Parathyroid adenoma (tissue), 2 donors: ENCODE measurements around the gene WDR27.

ENCODE experiments used
- H2AFZ ChIP-seq: fragments of 300-600 bp; sonication (generic); one replicate; pipeline ENCODE4 v1.7.0; 2017; ENCODE audit warnings: antibody characterized with exemption, mild to moderate bottlenecking
- H3K27ac ChIP-seq: fragments of 300-600 bp; sonication (generic); one replicate; pipeline ENCODE4 v1.7.0; 2017
- H3K27me3 ChIP-seq: fragments of 300-600 bp; sonication (generic); one replicate; pipeline ENCODE4 v1.7.0; 2017; ENCODE audit warnings: low read length; ENCODE audit not compliant: control insufficient read depth, insufficient read depth
- H3K36me3 ChIP-seq: fragments of 300-600 bp; sonication (generic); one replicate; pipeline ENCODE4 v1.7.0; 2017; ENCODE audit warnings: low read length; ENCODE audit not compliant: control insufficient read depth, insufficient read depth
- H3K4me1 ChIP-seq: fragments of 300-600 bp; sonication (generic); one replicate; pipeline ENCODE4 v1.7.0; 2017; ENCODE audit warnings: control low read depth
- H3K4me2 ChIP-seq: fragments of 300-600 bp; sonication (generic); one replicate; pipeline ENCODE4 v1.7.0; 2017; ENCODE audit warnings: low read length
- H3K4me3 ChIP-seq: fragments of 300-600 bp; sonication (generic); one replicate; pipeline ENCODE4 v1.7.0; 2017; ENCODE audit warnings: low read depth, low read length
- H3K79me2 ChIP-seq: fragments of 300-600 bp; sonication (generic); one replicate; pipeline ENCODE4 v1.7.0; 2017; ENCODE audit warnings: control low read depth
- H3K9ac ChIP-seq: fragments of 300-600 bp; sonication (generic); one replicate; pipeline ENCODE4 v1.7.0; 2017; ENCODE audit warnings: mild to moderate bottlenecking
- H3K9me3 ChIP-seq: fragments of 300-600 bp; sonication (generic); one replicate; pipeline ENCODE4 v1.7.0; 2017; ENCODE audit warnings: low read length; ENCODE audit not compliant: control insufficient read depth
- TF ChIP-seq, protein P1 (sequence below): fragments of 300-600 bp; sonication (generic); IDR thresholded peaks from one replicate; pipeline ENCODE4 v1.7.0; 2017; ENCODE audit warnings: antibody characterized with exemption, mild to moderate bottlenecking
- donor health status: primary hyperparathyroidism.

The WDR27 gene

DNA sequence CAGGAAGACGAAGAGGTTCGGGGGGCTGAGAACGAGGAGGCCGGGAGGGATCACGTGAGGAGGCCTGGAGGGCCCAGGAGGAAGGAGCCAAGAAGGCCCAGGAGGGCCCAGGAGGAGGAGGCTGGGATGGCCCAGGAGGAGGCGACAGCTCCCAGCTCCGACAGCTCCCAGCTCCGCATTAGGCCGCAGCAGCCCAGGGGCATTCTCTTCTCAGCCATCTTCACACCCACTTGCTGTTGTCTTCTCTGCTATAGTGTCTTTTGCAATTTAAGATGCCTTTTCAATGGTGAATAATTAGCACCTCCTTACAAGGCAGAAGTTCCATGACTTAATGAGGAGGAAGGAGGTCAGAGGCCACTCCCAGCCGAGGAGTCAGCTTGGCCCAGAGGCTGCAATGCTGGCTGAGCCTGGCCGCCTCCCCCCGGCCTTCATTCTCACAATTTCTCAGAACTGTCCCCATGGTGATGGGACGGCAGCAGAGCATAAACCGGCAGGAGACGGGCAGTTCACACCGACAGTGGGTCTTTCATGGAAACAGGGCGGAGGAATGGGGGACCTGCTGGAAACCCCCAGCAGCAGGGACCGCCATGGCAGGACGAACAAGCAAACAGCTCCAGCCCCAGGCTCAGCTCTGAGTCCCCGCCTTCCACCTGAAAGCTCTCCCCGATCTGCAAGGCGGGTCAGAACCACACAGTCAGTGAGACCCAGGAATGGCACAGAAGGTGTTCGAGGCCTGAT lies 45.1 kb downstream of the WDR27 start:
- H3K36me3 ChIP-seq: no peaks in the 10 kb centered on the region
- TF ChIP-seq, protein P1, sequence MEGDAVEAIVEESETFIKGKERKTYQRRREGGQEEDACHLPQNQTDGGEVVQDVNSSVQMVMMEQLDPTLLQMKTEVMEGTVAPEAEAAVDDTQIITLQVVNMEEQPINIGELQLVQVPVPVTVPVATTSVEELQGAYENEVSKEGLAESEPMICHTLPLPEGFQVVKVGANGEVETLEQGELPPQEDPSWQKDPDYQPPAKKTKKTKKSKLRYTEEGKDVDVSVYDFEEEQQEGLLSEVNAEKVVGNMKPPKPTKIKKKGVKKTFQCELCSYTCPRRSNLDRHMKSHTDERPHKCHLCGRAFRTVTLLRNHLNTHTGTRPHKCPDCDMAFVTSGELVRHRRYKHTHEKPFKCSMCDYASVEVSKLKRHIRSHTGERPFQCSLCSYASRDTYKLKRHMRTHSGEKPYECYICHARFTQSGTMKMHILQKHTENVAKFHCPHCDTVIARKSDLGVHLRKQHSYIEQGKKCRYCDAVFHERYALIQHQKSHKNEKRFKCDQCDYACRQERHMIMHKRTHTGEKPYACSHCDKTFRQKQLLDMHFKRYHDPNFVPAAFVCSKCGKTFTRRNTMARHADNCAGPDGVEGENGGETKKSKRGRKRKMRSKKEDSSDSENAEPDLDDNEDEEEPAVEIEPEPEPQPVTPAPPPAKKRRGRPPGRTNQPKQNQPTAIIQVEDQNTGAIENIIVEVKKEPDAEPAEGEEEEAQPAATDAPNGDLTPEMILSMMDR: no peak
- H3K4me1 ChIP-seq: no peaks in the 10 kb centered on the region
- no peak overlapping the region for H3K4me2 ChIP-seq
- H3K4me3 ChIP-seq: no peak overlapping the region
- no peak overlapping the region for H2AFZ ChIP-seq
- no peaks in the 10 kb centered on the region for H3K9me3 ChIP-seq
- no peak overlapping the region for H3K27ac ChIP-seq
- H3K9ac ChIP-seq: no peak overlapping the region
- no peaks in the 10 kb centered on the region for H3K27me3 ChIP-seq
- no peaks in the 10 kb centered on the region for H3K79me2 ChIP-seq

DNA sequence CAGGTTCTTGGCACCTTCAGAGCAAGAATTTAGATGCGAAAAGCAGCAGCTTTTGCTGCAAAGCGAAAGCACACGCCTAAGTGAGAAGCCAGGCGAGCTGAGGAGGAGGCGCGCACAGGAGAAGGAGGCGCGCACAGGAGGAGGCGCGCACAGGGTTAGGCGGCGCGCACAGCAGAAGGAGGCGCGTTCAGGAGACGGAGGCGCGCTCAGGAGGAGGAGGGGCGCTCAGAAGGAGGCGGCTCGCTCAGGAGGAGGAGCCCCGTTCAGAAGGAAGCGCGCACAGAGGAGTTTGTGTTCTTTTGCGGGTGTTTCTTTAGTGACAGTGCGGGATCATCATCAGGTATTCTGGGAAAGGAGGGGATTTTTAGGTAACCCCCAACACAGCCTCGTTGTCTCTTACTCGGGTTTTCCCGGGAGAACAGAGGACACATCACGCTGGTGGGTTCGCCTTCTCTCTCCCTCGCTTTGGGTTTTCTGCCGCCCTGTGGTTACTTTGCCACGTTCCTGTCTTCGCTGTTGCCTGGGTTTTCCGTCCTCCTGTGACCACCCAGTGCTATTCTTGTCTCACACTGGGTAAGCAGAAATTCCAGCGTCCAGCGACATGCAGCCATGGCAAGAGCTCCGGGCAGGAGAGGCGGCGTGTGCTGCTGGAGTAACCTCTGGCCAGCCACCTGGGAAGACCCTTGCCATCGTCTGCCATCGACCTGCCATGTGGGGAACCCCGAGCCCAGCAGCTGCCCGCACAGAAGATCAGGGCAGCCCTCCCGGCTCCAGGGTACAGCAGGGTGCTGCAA lies 47.0 kb downstream of the WDR27 start:
- Histone ChIP-seq H3K79me2 (no peaks in the 10 kb centered on the region), H3K4me3 (peak overlapping the region; percentile 35), H3K4me1 (no peaks in the 10 kb centered on the region), H3K9me3 (no peaks in the 10 kb centered on the region), H3K9ac (no peak overlapping the region), H3K36me3 (no peaks in the 10 kb centered on the region), H2AFZ (no peak overlapping the region), H3K27ac (no peak overlapping the region), H3K27me3 (no peaks in the 10 kb centered on the region), H3K4me2 (peak overlapping the region; percentile 71)
- TF ChIP-seq, protein P1: no peak

DNA sequence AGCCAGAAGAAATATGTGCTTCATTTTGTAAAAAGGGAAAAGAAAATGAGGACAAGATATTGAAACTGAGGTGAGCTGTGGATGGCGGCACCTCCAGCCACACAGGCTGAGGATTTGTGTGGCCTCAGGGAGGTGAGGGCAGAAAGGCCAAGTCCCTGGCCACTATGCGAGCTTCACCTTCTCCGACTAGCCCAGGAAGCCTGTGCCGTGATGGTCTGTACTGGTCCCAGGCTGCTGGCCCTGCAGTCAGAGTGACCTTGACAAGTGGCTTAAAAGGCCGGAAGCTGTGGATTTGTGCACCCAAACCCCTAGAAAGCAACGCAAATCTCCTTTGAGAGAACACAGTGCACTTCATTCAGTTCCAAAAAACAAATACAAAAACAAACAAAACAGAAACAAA lies 48.1 kb downstream of the WDR27 start:
- Histone ChIP-seq H3K27ac (no peak overlapping the region), H3K4me2 (no peak overlapping the region)

DNA sequence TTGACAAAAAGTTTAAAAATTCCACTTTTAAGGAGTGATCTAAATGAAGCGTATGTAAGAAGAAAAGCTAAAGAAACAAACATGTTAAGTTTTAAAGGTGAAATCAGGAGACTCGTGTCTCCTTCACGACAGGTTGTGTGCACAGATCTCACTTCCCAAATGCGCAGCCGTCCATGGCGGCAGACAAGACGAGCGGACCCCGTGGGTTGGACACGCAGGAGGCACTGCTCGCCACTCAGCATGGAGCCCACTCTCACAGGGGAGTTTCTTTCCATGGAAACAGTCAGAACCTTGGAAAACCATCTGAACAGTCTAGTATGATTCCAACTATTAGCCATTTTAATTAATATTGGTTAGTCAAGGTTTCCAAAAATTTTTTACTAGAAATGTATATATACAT lies 48.9 kb downstream of the WDR27 start:
- no peaks in the 10 kb centered on the region for H3K36me3 ChIP-seq
- no peaks in the 10 kb centered on the region for H3K79me2 ChIP-seq
- no peaks in the 10 kb centered on the region for H3K27me3 ChIP-seq
- H3K4me1 ChIP-seq: no peaks in the 10 kb centered on the region
- H3K9ac ChIP-seq: no peak overlapping the region
- no peak overlapping the region for H3K4me3 ChIP-seq
- H3K4me2 ChIP-seq: no peak overlapping the region
- H2AFZ ChIP-seq: no peak overlapping the region
- no peaks in the 10 kb centered on the region for H3K9me3 ChIP-seq
- TF ChIP-seq, protein P1: no peak
- H3K27ac ChIP-seq: no peak overlapping the region

More for the DNA sequence above, 48.1 kb downstream of the WDR27 start:
- Histone ChIP-seq H3K36me3 (no peaks in the 10 kb centered on the region), H3K79me2 (no peaks in the 10 kb centered on the region), H2AFZ (no peak overlapping the region), H3K9me3 (no peaks in the 10 kb centered on the region), H3K9ac (no peak overlapping the region), H3K4me3 (no peak overlapping the region), H3K27me3 (no peaks in the 10 kb centered on the region), H3K4me1 (no peaks in the 10 kb centered on the region)
- TF ChIP-seq, protein P1: no peak
